ENCODE results near the gene THPO. TPM values are rescaled to one million over a fixed set of nuclear protein-coding genes. Genes with fewer than 3 reads are reported as not detected.

THPO gene
- total and polyA plus RNA-seq, 9 of the 15 experiments (the other 6 are each of a cell fraction or from before 2014, with no cell fraction given), result 0.11 to 1.1 (median 0.35) TPM; not detected in 1

DNA sequence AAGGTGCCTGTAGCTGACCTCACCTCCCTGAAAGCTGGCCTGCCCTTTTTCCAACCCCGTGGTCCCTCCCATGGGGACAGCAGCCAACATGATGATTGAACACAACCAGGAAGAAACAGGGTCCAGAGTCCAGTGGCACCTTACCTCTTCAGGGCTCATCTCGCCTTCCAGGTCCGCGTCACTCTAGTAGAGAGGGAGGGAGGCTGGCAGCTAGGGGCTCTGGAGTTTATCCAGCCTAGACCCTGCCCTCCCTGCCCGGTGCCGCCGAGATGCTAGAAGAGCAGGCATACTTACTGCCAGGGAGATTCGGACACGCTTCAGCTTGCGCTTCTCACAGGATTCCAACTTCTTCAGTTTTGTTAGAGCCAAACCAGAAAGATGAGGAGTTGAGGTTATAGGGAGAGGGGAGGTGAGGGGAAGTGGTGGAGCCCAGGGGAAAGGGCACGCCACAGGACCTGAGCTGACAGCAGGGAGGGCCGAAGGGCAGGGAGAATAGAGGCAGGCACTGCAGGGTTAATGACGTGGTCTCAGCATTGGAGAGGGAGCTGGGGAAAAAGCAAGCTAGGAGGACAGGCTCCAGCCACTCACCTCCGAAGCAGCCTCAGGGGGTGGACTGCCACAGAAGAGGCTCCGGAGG lies 25.7 kb downstream of the THPO start (continued):
- TF ChIP-seq FOXM1 (IDR thresholded peaks at IDR 0.05; ENCODE audit: low read depth) (no peak), FOXM1 (CRISPR knock-in tag; IDR thresholded peaks at IDR 0.05; ENCODE audit: low read depth) (no peak), TARDBP (IDR thresholded peaks at IDR 0.05) (no peak), SMARCC2 (IDR thresholded peaks at IDR 0.05; ENCODE audit: low read depth) (no peak), PHF21A (IDR thresholded peaks at IDR 0.05; ENCODE audit: borderline replicate concordance, low read depth) (no peak)
- TF ChIP-seq, protein P1, sequence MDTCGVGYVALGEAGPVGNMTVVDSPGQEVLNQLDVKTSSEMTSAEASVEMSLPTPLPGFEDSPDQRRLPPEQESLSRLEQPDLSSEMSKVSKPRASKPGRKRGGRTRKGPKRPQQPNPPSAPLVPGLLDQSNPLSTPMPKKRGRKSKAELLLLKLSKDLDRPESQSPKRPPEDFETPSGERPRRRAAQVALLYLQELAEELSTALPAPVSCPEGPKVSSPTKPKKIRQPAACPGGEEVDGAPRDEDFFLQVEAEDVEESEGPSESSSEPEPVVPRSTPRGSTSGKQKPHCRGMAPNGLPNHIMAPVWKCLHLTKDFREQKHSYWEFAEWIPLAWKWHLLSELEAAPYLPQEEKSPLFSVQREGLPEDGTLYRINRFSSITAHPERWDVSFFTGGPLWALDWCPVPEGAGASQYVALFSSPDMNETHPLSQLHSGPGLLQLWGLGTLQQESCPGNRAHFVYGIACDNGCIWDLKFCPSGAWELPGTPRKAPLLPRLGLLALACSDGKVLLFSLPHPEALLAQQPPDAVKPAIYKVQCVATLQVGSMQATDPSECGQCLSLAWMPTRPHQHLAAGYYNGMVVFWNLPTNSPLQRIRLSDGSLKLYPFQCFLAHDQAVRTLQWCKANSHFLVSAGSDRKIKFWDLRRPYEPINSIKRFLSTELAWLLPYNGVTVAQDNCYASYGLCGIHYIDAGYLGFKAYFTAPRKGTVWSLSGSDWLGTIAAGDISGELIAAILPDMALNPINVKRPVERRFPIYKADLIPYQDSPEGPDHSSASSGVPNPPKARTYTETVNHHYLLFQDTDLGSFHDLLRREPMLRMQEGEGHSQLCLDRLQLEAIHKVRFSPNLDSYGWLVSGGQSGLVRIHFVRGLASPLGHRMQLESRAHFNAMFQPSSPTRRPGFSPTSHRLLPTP (IDR thresholded peaks at IDR 0.05; ENCODE audit: borderline replicate concordance, extremely low read depth, insufficient read length), result no peak
- TF ChIP-seq, protein P2, sequence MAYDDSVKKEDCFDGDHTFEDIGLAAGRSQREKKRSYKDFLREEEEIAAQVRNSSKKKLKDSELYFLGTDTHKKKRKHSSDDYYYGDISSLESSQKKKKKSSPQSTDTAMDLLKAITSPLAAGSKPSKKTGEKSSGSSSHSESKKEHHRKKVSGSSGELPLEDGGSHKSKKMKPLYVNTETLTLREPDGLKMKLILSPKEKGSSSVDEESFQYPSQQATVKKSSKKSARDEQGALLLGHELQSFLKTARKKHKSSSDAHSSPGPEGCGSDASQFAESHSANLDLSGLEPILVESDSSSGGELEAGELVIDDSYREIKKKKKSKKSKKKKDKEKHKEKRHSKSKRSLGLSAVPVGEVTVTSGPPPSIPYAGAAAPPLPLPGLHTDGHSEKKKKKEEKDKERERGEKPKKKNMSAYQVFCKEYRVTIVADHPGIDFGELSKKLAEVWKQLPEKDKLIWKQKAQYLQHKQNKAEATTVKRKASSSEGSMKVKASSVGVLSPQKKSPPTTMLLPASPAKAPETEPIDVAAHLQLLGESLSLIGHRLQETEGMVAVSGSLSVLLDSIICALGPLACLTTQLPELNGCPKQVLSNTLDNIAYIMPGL (CRISPR knock-in tag; IDR thresholded peaks at IDR 0.05), result no peak

Measured in K562 (cell line).